HG02798 (cell line): ENCODE results near the gene UST.
"Not testable (repeated sequence)": the region's sequence is repeated elsewhere in the genome, so short reads cannot be mapped to it uniquely, and the experiment has no call there.

Experiments used
- ATAC-seq: cut with Tn5 transposase; IDR thresholded peaks from one replicate; pipeline ENCODE4 v1.9.1; 2021; ENCODE audit warnings: mild to moderate bottlenecking; ENCODE audit not compliant: unreplicated experiment, poor library complexity

UST gene

DNA sequence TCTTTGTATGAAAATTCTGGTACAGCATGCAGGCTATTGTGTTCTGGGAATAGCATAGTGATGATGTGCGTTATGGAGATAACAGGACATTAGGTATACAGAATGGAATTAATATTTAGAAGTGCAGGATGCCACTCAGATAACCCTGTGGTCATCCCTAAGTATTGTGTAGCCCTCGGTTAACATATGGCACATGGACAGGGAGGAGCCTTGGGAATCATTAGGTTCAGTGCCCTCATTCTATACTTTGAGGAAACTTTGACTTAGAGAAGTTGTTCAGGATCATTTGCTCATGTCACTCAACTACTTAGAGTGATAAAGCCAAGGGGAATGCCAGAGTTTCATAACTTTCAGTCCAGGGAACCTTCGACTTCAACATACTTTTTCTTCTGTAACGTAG, 185.9 kb downstream of the UST start:
- no peak for ATAC-seq

DNA sequence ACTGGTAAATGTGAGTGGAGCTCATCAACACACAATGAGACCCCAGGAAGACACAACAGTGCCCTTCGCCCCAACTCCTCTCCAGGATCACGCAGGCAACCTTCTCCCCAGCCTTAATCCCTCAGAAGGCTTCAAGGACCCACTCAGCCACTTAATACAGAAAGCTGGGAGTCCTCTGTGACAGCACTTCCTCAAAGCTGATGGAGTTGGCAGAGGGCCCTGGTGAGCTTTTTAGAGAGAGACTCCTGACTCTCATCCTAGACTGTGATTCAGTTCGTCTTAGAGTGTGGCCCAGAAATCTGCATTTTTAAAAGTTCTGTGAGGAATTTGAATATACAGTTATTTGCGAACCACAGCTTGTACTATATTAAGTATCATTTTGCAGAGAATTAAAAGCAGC, 187.7 kb downstream of the UST start:
- no peak for ATAC-seq

DNA sequence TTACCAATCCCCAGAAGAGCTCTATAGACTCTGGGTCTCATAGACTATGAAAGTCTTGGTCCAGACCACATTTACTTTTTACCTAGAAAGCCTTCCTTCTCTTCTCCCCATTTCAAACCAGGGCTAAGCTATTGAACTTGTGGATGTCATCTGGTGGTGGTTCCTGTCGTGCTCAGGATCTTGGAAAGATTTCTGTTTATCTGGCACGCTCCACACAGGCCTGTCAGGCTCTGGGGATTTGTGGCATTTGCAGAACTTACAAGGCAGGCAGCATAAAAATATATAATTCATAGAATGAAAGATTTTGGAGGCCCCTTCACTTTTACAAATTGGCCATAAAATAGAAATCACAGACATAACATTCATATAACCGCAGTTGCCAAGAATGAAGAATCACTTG, 188.1 kb downstream of the UST start:
- no peak for ATAC-seq

DNA sequence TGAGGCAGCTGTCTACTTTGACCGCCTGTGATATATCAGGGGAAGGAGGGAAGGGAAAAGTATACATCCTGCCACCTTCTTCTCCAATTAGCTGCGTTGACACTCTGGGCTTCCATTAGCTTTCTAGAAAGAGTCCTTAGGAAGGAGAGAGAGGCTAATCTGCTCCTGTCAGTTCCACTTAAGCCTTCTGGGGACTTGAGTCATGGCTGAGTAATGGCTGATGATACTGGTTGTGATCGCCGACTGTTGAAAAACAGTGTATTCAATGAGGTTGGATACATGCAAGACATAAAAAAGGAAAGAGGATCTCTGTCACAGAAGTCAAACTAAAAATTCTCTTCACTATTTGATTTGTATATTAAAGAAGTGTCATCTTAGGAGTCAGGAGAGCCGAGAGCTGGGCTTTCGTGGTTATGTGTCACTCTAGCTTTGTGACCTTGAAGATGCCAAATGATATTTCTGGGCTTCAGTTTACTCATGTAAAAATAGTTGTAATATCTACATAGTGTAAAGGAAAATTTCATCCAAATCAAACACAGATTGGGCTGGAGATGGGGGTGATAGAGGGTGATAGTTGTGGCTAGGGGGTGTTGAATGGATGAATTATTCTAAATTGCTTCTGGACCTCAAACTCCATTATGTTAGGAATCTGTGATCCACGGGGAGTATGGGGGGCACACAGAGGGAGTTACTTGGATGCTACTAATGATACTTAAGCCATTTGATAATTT, 189.0 kb downstream of the UST start:
- no peak for ATAC-seq

DNA sequence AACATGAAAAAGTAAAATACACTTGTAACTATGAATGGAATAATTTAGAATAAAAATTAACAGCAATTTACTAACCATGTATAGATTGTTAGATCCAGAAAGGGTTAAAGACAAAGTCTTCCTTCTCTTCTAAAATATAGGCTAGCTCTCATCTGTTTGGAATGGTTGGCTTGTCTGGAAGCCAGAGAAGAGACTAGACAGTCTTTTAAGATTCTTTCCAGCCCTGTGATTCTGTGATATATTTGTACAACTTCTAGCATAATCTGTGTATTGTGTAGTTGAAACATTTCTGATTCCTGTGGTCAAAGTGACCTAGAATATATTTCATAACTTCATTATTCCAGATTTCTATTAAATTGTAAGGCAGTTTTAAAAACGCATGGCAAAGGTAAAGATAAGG, 196.6 kb downstream of the UST start:
- ATAC-seq: no peak

DNA sequence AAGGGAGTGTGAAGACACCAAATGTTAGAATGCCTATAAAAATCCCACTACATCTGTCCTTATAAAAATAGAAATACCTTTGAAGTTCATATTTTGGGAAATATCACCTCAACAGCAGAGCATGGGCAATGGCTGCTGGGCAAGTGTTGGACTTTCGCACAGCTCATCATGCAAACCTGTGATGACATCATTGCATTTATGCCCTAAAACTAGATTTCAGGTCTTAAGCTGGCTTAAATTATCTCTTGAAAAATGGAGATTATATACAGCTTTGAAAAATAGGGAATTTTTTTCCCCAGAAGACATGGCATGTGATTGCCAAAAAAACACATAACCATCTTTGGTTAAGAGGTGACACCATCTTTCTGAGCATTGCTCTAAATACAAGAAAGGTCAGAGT, 197.8 kb downstream of the UST start:
- ATAC-seq: no peak

DNA sequence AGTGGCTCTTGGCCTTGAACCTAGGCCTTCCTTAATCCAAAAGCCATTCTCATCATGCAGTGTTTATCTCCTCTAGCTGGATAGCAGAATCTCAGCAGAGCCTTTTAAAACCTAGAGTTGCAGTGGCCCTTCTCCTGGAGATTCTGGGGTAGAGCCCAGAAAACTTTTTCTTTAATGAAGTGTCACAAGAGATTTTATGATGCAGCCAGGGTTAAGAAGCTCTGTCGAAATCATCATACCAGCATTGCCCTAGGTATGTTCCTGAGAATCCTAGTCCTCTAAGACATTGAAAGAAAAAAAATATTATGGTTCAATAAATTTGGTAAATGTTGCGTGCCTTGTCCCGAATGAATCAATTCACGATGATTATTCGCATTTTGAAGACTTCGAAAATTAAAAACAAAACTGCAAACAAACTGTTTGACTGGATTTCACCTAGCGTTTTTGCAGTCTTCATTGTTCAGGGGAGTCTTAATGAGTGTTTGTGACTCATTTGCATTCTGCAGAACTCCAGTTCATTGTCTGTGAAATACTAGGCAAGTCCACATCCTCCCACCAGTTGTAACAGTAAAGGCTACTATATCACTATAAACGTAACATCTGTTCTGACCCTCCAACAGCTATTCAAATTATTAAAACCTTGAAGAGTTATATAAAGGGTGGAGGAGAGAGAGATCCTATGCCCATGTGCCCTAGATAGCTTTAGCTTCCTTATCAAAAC, 198.6 kb downstream of the UST start:
- no peak for ATAC-seq

DNA sequence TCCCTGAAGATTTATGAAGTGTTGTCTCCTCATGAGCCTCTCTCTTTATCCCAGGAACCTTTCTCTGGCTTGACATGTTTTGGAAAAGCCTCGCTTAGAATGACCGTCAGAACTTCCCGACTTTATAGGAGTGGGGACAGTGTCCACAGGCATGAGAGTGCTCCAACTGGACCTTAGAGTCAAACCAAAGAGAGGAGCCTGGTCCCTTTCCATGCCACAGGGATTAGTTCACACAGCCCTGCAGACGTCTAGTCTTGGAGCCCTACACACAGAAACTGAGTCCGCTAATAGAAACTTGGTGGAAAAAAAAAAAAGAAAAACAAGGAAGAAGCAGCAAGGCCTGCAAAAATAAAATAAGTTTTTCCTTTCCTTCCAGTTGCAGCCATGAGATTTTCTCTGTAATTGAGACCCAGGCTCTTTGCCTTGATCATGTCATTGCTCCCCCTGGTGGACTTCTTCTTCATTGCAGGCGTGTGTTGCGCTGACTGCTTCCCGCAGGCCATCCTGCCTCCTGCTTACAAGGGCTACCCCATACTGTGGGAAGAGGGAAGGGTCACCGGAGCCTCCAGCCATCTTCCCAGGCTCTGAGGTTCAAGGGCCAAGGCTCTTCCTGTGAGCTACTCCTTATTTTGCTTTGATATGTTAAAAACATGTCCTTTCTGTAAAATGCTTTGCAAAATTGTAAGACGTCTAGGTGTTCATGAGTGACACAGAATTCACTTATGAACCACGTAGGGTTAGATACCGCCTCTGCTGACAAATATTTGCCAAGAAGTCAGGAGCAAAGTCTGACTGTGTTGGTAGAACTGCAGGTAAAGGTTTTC, 201.0 kb downstream of the UST start:
- ATAC-seq: peak; percentile 89

DNA sequence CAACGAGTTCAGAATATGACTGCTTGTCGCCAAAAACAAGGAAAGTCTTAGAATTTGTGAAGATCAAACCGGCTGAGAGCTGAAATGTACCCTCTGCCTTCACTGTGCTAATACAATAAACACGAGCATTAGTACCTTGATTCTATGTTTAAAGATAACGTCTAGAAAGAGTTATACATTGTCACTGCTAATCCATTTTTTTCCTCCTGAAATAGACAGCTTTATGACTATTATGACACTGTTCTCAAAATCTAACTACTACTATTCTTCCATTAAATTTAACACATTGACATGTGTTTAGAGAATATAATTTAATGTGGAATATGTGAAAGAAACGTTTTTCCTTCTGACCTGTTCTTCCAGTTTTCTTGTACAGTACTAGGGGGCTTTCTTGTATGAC, 204.8 kb downstream of the UST start:
- ATAC-seq: no peak

DNA sequence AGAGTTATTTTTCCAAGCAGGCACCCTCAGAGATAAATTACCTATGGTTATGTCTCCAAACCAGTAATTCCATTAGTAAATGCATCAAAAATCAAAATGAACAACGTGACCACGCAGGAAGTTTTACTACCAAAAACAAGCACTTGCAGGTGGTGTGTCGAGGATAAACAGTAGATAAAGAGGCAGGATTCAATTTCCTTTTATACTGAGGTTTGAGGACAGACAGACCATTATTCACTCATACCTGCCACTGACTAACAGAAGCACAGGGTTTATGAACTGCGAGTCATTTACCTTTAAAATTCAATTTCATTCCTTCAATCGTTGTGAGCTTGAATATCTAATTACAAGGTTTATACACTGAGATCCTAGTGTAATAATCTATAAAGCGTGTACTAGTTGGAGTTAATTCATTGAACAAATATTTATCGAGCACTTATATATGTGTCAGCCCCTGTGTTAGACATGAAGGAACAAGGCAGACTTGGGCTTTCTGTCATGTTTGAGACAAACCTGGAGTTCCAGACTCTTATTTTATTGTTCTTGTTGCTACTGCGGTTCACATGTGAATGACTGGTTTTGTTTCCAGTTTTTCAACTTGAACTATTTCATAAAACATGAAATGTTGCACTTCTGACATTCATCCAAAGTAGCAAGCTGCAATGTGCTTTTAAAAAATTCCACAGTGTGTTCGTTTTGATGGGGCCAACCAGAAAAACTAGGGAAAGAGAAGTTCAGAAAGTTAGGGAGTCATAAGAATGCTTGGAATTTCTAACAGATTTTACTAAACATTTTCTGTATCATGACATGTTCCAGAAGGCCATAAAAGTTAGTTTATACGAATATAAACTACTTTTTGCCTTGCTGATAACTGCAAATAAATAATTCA, 205.6 kb downstream of the UST start:
- ATAC-seq: no peak

DNA sequence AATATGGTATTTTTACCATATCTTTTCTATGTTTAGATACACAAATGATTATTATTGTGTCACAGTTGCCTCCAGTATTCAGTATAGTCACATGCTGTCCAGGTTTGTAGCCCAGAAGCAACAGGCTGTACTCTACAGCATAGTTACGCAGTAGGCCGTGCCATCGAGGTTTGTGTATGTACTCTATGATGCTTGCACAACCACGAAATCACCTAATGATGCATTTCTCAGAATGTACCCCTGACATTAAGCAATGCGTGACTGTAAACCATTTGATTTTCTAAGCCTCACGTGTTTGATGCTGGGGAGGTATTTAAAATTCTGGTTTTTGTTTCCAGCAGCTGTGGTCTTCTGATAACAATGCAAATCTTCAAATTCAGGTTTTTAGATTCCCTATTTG, 207.6 kb downstream of the UST start:
- ATAC-seq: no peak

DNA sequence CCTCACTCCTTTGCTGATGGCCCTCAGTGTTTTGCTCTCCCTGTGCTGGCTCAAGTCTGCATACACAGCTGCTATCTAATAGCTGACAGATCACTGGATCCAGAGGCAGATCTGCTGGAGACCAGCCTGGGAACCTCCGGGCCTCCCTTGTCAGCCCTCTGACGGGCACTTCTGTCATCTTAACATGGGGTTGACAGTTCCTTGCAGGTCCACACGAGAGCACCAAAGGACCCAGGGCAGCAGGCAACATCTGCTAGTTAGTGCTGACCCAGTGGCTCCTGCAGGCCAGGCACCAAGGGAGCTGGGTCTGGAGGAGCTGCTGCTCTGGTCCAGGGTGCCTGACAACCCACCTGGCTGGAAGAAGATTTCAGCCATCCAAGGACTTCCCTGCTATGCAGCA, 208.1 kb downstream of the UST start:
- no peak for ATAC-seq

DNA sequence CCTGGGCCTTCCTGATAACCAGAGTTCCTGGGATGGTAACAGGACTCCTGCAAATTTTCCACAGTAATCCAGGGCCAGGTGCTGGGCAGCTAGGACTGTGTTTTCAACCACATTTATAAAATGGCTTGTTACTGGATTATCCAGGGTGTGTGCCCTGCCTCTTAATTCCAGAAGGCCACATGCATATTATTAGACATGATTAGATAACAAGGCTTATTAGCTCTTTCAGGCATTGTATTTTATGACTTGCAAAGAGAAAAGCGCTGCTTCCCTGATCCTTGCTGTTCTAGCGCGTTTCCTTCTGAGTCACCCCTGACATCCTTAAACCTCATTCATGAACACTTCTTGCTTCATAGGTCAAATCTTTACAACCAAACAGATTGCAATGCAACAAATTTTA, 208.6 kb downstream of the UST start:
- ATAC-seq: no peak

DNA sequence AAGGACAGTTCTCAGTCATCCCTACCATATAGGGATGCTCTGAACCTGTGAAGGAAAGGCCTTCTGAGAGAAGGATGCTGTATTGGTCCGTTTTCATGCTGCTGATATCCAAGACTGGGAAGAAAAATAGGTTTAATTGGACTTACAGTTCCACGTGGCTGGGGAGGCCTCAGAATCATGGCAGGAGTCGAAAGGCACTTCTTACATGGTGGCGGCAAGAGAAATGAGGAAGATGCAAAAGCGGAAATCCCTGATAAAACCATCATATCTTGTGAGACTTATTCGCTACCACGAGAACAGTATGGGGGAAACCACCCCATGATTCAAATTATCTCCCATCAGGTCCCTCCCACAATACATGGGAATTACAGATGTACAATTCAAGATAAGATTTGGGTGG, 209.3 kb downstream of the UST start:
- ATAC-seq: not testable (repeated sequence)

DNA sequence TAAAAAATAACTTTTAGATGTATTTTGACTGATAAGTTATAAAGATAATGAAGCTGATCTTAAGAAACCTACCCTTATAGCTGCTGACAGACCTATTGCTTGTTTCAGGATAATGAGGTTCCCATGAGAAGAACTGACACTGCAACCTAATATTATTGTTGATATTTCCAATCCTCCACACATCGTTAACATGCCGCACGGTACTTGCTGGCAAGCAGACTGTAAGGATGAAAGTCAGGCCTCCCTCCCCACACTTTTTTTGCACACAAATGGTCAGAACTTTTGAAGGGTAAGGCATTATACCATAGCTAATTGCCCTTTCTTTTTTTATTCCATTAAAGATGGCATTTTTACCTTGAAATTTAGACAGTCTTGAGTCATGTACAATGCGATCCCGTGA, 210.9 kb downstream of the UST start:
- ATAC-seq: no peak

DNA sequence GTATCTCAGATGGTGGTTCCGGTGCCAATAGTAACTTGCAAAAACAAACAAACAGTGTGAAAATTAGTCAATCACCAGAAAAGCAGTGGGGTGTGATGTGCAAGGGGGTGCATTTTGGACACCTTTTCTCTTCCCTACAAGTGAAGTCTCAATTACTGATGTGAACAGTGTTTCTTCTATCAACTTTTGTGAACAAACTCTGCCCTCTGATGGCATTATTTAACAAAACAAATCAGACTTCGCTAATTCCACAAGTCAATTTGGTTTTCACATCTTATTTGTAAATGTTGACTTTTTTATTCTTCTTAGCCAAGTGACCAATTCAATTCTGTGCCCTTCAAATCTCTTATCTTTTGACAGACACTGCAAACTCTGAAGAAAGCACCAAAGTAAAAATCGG, 212.2 kb downstream of the UST start:
- ATAC-seq: no peak

DNA sequence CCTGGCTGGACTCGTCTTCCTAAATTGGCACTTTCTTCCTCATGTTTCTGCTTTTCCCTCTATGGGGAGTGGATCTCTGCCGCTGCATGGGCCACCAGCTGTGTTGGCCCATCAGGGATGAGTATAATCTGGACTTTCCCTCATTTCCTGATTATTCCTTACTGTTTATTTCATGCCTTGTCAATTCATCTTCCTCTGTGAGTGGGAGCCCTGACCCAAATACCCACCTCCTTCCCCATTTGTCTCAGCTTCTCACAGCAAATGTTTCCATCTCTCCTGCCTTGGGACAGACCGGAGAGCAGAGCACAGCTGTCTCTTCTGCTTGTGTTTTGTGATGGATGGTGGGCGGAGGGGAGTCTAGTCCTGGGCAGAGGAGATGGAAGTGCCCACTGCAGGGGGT, 212.7 kb downstream of the UST start:
- ATAC-seq: no peak

DNA sequence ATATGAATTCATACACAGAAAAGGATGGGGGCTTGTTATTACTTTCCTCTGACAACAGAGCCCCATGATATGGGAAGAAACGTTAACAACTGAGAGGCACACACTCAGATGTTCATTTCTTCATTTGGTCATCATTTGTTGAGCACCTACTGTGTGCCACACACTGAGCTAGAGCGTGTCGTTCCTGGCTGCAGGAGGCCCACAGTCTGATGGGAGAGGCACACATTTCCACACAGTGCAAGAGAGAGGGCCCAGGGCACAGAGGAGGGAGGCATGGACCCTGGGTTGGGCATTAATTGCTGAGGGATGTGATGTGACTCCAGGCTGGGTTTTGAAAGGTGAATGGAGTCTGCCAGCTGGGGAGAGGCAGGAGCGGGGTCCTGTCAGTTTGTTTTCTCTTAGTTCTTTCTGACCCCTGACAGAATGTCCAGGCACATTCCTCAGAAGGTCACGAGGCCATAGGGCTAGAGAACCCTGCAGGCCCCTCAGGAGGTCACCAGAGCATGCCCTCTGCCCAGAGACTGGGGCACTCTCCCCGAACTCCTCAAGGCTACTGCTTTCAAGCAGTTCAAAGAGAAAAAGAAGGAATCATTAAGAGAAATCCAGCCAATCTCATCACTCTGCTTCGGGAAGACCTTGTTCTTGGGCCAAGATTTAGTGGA, 216.2 kb downstream of the UST start:
- ATAC-seq: no peak

DNA sequence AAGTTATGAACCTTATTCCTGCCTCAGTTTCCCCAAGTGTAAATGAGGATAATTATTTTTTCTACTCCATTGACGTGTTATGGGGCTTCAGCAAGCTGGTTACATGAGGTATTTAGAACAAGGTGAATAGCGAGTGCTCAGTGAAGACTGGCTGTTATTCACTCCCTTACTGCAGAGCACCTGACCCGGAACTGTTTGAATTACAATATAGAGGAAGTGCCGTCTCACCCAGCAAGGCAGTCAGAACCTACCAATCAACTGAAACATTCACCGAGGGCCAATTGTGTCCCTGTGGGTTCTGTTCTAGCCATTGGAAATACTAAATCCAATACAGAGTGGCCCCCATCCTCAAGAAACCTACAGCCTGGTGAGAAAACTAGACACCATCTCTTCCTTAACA, 216.9 kb downstream of the UST start:
- ATAC-seq: no peak

DNA sequence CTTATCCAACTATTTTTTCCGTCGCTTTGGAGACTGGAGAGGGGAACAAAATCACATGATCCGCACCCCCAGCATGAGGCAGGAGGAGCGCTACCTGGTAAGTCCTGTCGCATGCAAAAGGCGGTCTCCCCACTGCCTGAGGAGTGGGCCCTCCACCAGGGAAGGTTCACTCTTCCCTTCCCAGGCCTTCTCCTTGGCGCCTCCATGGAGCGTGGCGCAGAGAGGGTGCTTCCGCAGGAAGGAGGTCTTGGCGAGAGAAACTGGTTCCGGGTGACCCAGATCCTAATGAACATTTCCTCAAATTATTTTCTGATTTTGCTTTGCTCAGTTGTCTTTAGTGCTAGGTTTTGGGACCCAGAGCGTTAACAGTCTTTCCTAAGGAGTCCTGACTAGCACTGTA, 217.6 kb downstream of the UST start:
- no peak for ATAC-seq
